Measurements from ENCODE around the gene ITGB4.
A peak's percentile ranks its signal among the peaks of the same experiment; 100 is the strongest.
"Not testable (repeated sequence)": the region's sequence is repeated elsewhere in the genome, so short reads cannot be mapped to it uniquely, and the experiment has no call there.

The ITGB4 gene

DNA sequence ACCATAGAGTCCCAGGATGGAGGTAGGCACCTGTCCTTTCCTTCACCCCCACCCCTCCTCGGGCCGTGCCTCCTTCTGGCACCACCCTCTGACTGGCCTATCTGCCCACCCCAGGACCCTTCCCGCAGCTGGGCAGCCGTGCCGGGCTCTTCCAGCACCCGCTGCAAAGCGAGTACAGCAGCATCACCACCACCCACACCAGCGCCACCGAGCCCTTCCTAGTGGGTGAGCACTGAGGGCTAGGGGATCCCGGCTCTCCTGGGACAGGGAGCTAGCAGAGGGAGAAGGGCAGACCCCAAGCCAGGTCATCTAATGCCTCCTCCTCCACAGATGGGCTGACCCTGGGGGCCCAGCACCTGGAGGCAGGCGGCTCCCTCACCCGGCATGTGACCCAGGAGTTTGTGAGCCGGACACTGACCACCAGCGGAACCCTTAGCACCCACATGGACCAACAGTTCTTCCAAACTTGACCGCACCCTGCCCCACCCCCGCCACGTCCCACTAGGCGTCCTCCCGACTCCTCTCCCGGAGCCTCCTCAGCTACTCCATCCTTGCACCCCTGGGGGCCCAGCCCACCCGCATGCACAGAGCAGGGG lies 35.9 kb downstream of the ITGB4 start:
- no peak for TF ChIP-seq GATA1 (IDR thresholded peaks at IDR 0.05; ENCODE audit: low read depth, low read length)
- TF ChIP-seq POLR2A (IDR thresholded peaks at IDR 0.05; ENCODE audit: low read length) = no peak

DNA sequence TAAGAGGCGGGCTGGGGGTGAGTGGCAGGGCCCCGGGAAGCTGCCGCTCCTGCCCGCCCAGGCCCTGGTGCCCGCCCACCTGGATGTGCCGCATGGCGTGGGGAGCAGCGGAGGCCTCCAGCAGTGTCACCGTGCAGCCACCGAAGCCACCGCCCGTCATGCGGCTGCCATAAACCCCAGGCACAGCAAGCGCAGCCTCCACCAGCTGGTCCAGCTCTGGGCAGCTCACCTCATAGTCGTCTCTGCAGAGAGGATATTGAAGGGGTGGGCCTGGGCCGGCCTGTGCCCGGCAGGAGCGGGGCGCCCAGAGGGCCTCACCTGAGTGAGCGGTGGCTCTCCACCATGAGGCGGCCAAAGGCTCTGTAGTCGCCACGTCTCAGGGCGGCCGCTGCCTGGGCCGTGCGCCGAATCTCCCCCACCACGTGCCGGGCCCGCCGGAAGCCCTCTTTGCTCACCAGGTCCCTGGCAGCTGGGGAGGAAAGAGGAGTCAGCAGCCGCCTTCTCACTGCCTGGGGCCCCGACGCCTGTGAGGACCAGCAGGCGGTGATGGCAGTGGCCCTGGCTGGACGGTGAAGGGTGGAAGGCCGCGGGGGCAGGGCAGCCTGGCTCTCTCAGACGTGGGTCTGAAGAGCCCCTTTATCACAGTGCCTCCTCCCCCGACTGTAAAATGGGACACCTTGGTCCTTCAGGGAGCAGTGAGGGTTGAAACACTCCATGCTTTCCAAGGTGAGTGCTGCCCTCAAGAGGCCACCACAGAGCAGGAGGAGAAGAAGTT lies 37.1 kb downstream of the ITGB4 start:
- TF ChIP-seq POLR2A (IDR thresholded peaks at IDR 0.05; ENCODE audit: low read length) (no peak), GATA1 (IDR thresholded peaks at IDR 0.05; ENCODE audit: low read depth, low read length) (no peak)
- DNase-seq = no peak

More for the DNA sequence above, 35.9 kb downstream of the ITGB4 start:
- DNase-seq = no peak

DNA sequence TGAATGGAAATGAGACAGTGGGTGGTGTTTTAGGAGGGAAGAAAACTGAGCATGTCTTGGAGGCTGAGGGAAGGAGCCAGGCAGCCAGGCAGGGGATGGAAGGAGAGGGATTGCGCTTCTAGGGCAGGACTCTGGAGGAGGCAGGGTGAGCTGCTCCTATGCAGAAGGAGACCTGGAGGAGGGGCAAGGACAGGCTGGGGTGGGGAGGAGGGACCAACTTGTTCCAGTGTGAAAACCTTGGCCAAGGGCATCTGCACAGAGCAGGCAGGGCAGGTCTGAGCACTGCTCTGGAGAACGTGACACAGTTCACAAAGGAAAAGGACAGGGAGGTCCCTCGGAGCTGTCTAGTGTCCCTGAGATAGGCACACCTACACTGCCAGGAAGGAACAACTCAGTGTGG lies 38.2 kb downstream of the ITGB4 start:
- TF ChIP-seq POLR2A (IDR thresholded peaks at IDR 0.05; ENCODE audit: low read length) (no peak), GATA1 (IDR thresholded peaks at IDR 0.05; ENCODE audit: low read depth, low read length) (no peak)
- no peak for DNase-seq

DNA sequence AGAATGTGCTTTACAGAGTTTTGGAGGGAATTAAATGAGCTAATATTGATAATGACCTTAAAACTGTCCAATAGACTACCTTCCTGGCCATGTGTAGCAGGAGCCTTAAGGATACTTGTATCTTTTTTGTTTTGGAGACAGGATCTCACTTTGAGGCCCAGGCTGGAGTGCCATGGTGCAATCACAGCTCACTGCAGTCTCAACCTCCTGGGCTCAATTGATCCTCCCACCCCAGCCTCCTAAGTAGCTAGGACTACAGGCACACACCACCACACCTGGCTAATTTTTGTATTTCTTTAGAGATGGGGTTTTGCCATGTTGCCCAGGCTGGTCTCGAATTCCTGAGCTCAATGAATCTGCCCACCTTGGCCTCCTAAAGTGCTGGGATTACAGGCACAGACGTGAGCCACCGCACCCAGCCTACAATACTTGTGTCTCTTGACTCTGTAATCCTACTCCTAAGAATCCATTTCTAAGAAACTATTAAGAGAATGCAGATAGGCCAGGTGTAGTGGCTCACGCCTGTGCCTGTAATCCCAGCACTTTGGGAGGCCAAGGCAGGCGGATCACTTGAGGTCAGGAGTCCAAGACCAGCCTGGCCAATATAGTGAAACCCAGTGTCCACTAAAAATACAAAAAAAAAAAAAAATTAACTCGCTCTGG lies 38.9 kb downstream of the ITGB4 start:
- not testable (repeated sequence) for DNase-seq

DNA sequence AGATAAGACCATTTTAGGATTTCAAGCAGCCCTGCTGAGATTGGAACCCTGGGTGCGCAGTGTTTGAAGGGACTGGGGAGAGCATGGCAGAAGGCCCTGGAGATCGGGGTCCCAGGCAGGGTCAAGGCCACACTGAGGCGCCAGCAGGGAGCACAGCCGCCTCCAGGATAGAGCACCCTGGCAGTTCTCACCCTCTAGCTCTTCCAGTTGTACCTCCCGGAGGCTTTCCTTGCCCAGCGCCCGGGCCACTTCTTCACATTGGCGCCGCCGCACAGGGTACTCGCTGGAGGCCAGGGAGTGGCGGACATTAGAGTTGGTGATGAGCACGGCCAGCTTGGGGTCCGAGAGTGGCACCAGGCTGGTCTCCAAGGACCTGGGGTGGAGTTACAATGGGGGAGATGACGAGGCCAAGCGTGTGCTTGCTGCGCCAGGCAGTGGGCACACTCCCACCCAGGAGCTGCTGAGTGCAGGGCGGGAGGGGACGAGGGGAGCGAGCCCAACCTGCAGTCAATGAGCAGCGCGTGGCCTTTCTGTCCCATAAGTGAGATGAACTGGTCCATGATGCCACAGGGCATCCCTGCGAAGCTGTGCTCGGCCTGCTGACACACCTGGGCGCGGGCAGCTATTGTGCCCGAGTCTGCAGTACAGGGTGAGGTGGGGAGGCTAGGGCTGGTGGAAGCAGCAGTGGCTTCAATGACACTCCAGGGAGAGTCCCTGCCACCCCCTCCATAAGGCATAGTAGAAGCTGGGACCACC lies 41.4 kb downstream of the ITGB4 start:
- no peak for TF ChIP-seq POLR2A (IDR thresholded peaks at IDR 0.05; ENCODE audit: low read length)
- TF ChIP-seq GATA1 (IDR thresholded peaks at IDR 0.05; ENCODE audit: low read depth, low read length) = no peak
- no peak for DNase-seq

- no peak for DNase-seq
- TF ChIP-seq GATA1 (IDR thresholded peaks at IDR 0.05; ENCODE audit: low read depth, low read length) (no peak), POLR2A (IDR thresholded peaks at IDR 0.05; ENCODE audit: low read length) (no peak)
Observed at GRCh38 chr17:75763269-75763607, 42.0 kb downstream of the ITGB4 start.

- TF ChIP-seq POLR2A (IDR thresholded peaks at IDR 0.05; ENCODE audit: low read length) (no peak), GATA1 (IDR thresholded peaks at IDR 0.05; ENCODE audit: low read depth, low read length) (no peak)
- no peak for DNase-seq
Observed at GRCh38 chr17:75763613-75764416, 42.6 kb downstream of the ITGB4 start.

GRCh38 chr17:75764417-75764710 lies 43.1 kb downstream of the ITGB4 start:
- no peak for DNase-seq
- TF ChIP-seq GATA1 (IDR thresholded peaks at IDR 0.05; ENCODE audit: low read depth, low read length) (no peak), POLR2A (IDR thresholded peaks at IDR 0.05; ENCODE audit: low read length) (no peak)

- TF ChIP-seq POLR2A (IDR thresholded peaks at IDR 0.05; ENCODE audit: low read length) (no peak), GATA1 (IDR thresholded peaks at IDR 0.05; ENCODE audit: low read depth, low read length) (no peak)
- peak; percentile 78 to 81 for DNase-seq
Observed at GRCh38 chr17:75764711-75765421, 43.6 kb downstream of the ITGB4 start, which contains the start of gene GALK1. GALK1 (minus strand) TSS chr17:75765192; CDS start chr17:75765136, 56 bp downstream.

DNA sequence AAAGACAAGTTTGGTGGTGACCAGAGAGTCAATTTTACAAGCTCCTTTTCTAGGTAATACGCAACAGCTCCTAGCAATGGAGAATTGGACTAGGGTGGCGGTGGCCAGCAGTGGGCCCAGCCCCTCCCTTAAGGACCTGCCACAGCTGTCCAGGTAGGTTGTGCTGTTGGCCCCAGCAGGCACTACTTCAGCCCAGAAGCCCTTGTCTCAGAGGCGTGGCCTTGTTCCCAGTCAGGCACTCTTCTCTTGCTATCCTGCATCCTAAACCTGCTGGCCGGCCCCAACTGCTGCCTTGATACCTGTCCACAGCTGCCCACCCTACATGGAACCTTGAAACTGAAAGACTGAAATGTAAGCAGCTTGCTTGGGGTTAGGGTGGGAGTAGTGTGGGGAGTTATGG lies 44.7 kb downstream of the ITGB4 start:
- DNase-seq = no peak
- TF ChIP-seq GATA1 (IDR thresholded peaks at IDR 0.05; ENCODE audit: low read depth, low read length) = no peak
- no peak for TF ChIP-seq POLR2A (IDR thresholded peaks at IDR 0.05; ENCODE audit: low read length)

- no peak for TF ChIP-seq POLR2A (IDR thresholded peaks at IDR 0.05; ENCODE audit: low read length)
- no peak for TF ChIP-seq GATA1 (IDR thresholded peaks at IDR 0.05; ENCODE audit: low read depth, low read length)
- no peak for DNase-seq
Observed at GRCh38 chr17:75767881-75768280, 46.6 kb downstream of the ITGB4 start.

DNA sequence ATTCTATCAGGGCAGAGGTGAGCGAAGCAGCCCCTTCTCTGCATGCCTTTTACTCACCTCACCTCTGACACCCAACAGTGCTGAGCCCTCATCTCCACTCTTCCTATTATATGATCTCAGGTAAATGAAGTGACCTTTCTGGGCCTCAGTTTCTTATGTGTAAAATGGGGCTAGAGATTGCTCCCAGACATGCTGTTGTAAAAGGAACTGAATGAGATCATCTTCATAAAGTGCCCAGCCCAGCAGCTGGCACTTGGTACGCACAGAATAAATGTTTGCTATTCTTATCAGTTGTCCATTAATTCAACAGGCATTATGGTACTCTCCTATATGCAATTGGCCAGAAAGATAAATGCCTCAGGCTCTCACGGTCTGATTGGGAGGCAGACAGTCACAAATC lies 48.3 kb downstream of the ITGB4 start:
- DNase-seq = no peak
- TF ChIP-seq POLR2A (IDR thresholded peaks at IDR 0.05; ENCODE audit: low read length) (no peak), GATA1 (IDR thresholded peaks at IDR 0.05; ENCODE audit: low read depth, low read length) (no peak)

Data from erythroblast (primary cell).